ENCODE results near the gene COG3.

Gene COG3

GRCh38 chr13:45522571-45522970, 57.8 kb downstream of the COG3 start:
- TF ChIP-seq CTCF (IDR thresholded peaks at IDR 0.05; ENCODE audit: low read length) (no peak), EZH2phosphoT487 (IDR thresholded peaks at IDR 0.05; ENCODE audit: low read length) (no peak)
- no peaks in the 10 kb centered on the region for H3K36me3 ChIP-seq (replicated peaks; ENCODE audit: insufficient read depth, low read length)
- H3K9ac ChIP-seq (ENCODE audit: low read length): no peak overlapping the region
- H4K20me1 ChIP-seq (ENCODE audit: insufficient read depth, low read length): no peaks in the 10 kb centered on the region
- H3K79me2 ChIP-seq (ENCODE audit: low read length): no peaks in the 10 kb centered on the region
- no peaks in the 10 kb centered on the region for H3K27me3 ChIP-seq (replicated peaks; ENCODE audit: insufficient read depth, low read length)
- DNase-seq: no peak
- H3K4me2 ChIP-seq (ENCODE audit: low read depth, low read length): no peak overlapping the region
- H3K4me3 ChIP-seq (ENCODE audit: low read length): no peak overlapping the region
- no peak overlapping the region for H2AFZ ChIP-seq (ENCODE audit: low read length)
- H3K27ac ChIP-seq (ENCODE audit: low read length): no peak overlapping the region
- H3K9me2 ChIP-seq (replicated peaks; ENCODE audit: insufficient read depth, low read length): no peaks in the 10 kb centered on the region
- H3K4me1 ChIP-seq (ENCODE audit: low read length): no peaks in the 10 kb centered on the region
- H3K9me3 ChIP-seq (replicated peaks; ENCODE audit: insufficient read depth, low read length): no peaks in the 10 kb centered on the region
- no peaks in the 10 kb centered on the region for H3F3A ChIP-seq (ENCODE audit: insufficient read depth, low read length)

DNA sequence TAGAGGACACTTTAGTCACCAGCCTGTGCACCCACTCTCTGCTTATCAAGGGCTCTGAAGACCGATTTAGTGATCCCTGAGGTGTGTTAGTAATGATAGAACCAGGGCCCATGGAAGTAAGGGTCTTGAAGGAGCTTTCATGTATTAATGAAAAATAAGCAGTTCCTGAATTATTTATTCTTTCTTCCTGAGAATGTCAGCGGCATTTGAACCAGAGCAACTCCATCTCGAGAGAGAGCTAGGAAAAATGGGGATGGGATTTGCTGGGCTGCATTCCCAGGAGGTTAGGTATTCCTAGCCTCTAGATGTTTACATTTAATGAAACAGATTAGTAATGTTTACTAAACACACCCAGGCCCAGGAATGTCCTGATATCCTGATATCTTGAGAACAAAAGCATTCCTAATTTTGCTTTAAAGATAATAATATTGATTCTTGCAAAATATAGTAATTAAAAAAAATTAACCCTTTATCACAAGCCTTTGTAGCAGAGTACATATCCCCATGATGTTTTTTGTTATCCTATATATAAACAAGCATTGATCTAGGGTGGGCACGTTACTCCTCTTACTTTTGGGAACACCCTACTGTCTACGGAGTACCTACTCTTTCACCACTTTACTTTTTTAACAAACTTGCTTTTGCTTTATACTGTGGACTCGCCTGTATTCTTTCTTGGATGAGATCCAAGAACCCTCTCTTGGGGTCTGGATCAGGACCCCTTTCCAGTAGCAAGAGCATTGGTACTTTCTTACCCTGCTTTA, 63.1 kb downstream of the COG3 start:
- H4K20me1 ChIP-seq (ENCODE audit: insufficient read depth, low read length): no peaks in the 10 kb centered on the region
- no peak overlapping the region for H3K4me2 ChIP-seq (ENCODE audit: low read depth, low read length)
- no peaks in the 10 kb centered on the region for H3K36me3 ChIP-seq (replicated peaks; ENCODE audit: insufficient read depth, low read length)
- TF ChIP-seq CTCF (IDR thresholded peaks at IDR 0.05; ENCODE audit: low read length): no peak
- TF ChIP-seq EZH2phosphoT487 (IDR thresholded peaks at IDR 0.05; ENCODE audit: low read length): no peak
- no peak for TF ChIP-seq EZH2 (optimal IDR thresholded peaks at IDR 0.05; ENCODE audit: low read depth, low read length)
- no peaks in the 10 kb centered on the region for H3K4me1 ChIP-seq (ENCODE audit: low read length)
- H3F3A ChIP-seq (ENCODE audit: insufficient read depth, low read length): no peaks in the 10 kb centered on the region
- no peaks in the 10 kb centered on the region for H3K27me3 ChIP-seq (replicated peaks; ENCODE audit: insufficient read depth, low read length)
- DNase-seq: no peak
- no peak overlapping the region for H3K4me3 ChIP-seq (ENCODE audit: low read length)
- no peaks in the 10 kb centered on the region for H3K9me2 ChIP-seq (replicated peaks; ENCODE audit: insufficient read depth, low read length)
- no peak overlapping the region for H3K27ac ChIP-seq (ENCODE audit: low read length)
- H3K9ac ChIP-seq (ENCODE audit: low read length): no peak overlapping the region
- no peaks in the 10 kb centered on the region for H3K79me2 ChIP-seq (ENCODE audit: low read length)
- no peaks in the 10 kb centered on the region for H3K9me3 ChIP-seq (replicated peaks; ENCODE audit: insufficient read depth, low read length)
- no peak overlapping the region for H2AFZ ChIP-seq (ENCODE audit: low read length)

- Histone ChIP-seq H3K4me2 (ENCODE audit: low read depth, low read length) (no peak overlapping the region), H3K9ac (ENCODE audit: low read length) (no peak overlapping the region), H3K79me2 (ENCODE audit: low read length) (no peaks in the 10 kb centered on the region), H3K4me1 (ENCODE audit: low read length) (no peaks in the 10 kb centered on the region), H3K36me3 (replicated peaks; ENCODE audit: insufficient read depth, low read length) (no peaks in the 10 kb centered on the region), H3K9me2 (replicated peaks; ENCODE audit: insufficient read depth, low read length) (no peaks in the 10 kb centered on the region), H2AFZ (ENCODE audit: low read length) (no peak overlapping the region), H3F3A (ENCODE audit: insufficient read depth, low read length) (no peaks in the 10 kb centered on the region), H3K27ac (ENCODE audit: low read length) (no peak overlapping the region), H3K9me3 (replicated peaks; ENCODE audit: insufficient read depth, low read length) (no peaks in the 10 kb centered on the region), H3K4me3 (ENCODE audit: low read length) (no peak overlapping the region), H3K27me3 (replicated peaks; ENCODE audit: insufficient read depth, low read length) (no peaks in the 10 kb centered on the region), H4K20me1 (ENCODE audit: insufficient read depth, low read length) (no peaks in the 10 kb centered on the region)
- DNase-seq: no peak
- TF ChIP-seq CTCF (IDR thresholded peaks at IDR 0.05; ENCODE audit: low read length) (no peak), EZH2phosphoT487 (IDR thresholded peaks at IDR 0.05; ENCODE audit: low read length) (no peak), EZH2 (optimal IDR thresholded peaks at IDR 0.05; ENCODE audit: low read depth, low read length) (no peak)
Observed at GRCh38 chr13:45529758-45530157, 65.0 kb downstream of the COG3 start.

Data from MM.1S (cell line).